Peyer's patch (tissue), 4 donors: ENCODE results near the gene KCNIP4.

Experiments used
- CTCF ChIP-seq, 6 experiments: fragments of 450-650 bp in 4 of 6; fragments of 200-600 bp in 2 of 6; sonication (generic) in 1 of 6; IDR thresholded peaks; one replicate each; pipeline ENCODE4 v1.5.1; 2017 to 2019; ENCODE audit warnings: antibody characterized with exemption in 6 of 6, mild to moderate bottlenecking in 3 of 6, moderate library complexity in 1 of 6
- POLR2A ChIP-seq, 2 donors: fragments of 450-650 bp; IDR thresholded peaks; one replicate each; pipeline ENCODE4 v1.5.1; 2017; ENCODE audit warnings: antibody characterized with exemption in 2 of 2, mild to moderate bottlenecking in 2 of 2, moderate library complexity in 2 of 2

DNA sequence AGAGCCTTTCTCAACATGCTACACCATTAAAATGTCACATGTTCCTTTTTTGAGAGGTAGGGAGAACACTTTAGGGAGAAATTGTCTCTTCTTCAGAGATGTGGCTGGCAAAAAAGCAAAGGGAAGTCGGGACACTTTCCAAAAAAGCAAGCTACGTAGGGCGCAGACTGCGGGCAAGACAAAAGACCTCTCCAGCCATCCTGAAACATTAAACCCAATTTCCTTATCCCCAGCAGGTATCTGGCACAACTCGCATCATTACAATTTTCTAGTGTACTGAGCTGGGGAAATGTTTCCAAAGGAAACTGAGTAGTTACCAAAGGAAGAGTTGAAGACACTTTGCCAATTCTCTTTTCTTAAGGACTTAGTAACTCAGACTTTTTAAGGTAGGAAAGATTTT, 1132.3 kb downstream of the KCNIP4 start:
- TF ChIP-seq POLR2A (IDR thresholded peaks at IDR 0.05) (no peak), CTCF (IDR thresholded peaks at IDR 0.05) (no peak)
